K562 (cell line): ENCODE data around the gene TLNRD1. TPM values are rescaled to one million over a fixed set of nuclear protein-coding genes. Genes with fewer than 3 reads are reported as not detected.
A peak's percentile ranks its signal among the peaks of the same experiment; 100 is the strongest.

Source experiments
- C11orf30 ChIP-seq: fragments of 450-650 bp; IDR thresholded peaks from 2 replicates; pipeline ENCODE4 v1.6.1; 2016; ENCODE audit warnings: low read depth, mild to moderate bottlenecking
- CBFA2T3 ChIP-seq: fragments of 450-650 bp; IDR thresholded peaks from 2 replicates; pipeline ENCODE4 v1.6.1; 2017
- CHD1 ChIP-seq: fragments of 200-600 bp; sonication (generic); IDR thresholded peaks from one replicate; pipeline ENCODE4 v1.6.1; 2012; ENCODE audit warnings: mild to moderate bottlenecking, moderate library complexity, low read length, inconsistent platforms
- DEAF1 ChIP-seq: fragments of 450-650 bp; formaldehyde crosslinking; IDR thresholded peaks from 2 replicates; pipeline ENCODE4 v1.4.0; 2020; ENCODE audit warnings: mild to moderate bottlenecking, moderate library complexity
- EGR1 ChIP-seq: fragments of 450-650 bp; conservative IDR thresholded peaks from 2 replicates; pipeline ENCODE4 v1.6.1; 2017; ENCODE audit warnings: mild to moderate bottlenecking
- FOXK2 ChIP-seq, 2 experiments: fragments of 450-650 bp; IDR thresholded peaks in 1 of 2; conservative IDR thresholded peaks in 1 of 2; 2 replicates each; pipeline ENCODE4 v1.6.1; 2016; ENCODE audit warnings: low read depth in 2 of 2, mild to moderate bottlenecking in 1 of 2
- HMGXB4 ChIP-seq: sonication (generic); formaldehyde crosslinking; IDR thresholded peaks from 2 replicates; pipeline ENCODE4 v1.8.1; 2023; ENCODE audit warnings: mild to moderate bottlenecking, missing genetic modification reagents
- HNRNPUL1 ChIP-seq: fragments of 200-400 bp; formaldehyde crosslinking; IDR thresholded peaks from 2 replicates; pipeline ENCODE4 v1.6.1; 2017; ENCODE audit warnings: low read length
- JUNB ChIP-seq: fragments of 450-650 bp; formaldehyde crosslinking; conservative IDR thresholded peaks from 2 replicates; pipeline ENCODE4 v1.4.0; 2020; ENCODE audit warnings: mild to moderate bottlenecking
- KDM1A ChIP-seq, 2 experiments: fragments of 450-650 bp; IDR thresholded peaks; 2 replicates each; pipeline ENCODE4 v1.6.1; 2016; ENCODE audit warnings: mild to moderate bottlenecking in 2 of 2
- NCOA1 ChIP-seq: fragments of 450-650 bp; IDR thresholded peaks from 2 replicates; pipeline ENCODE4 v1.6.1; 2016; ENCODE audit warnings: low read depth
- PRMT5 ChIP-seq: sonication (generic); formaldehyde crosslinking; IDR thresholded peaks from 2 replicates; pipeline ENCODE4 v1.5.0; 2020; ENCODE audit warnings: missing genetic modification reagents
- SAP30 ChIP-seq: fragments of 200-600 bp; sonication (generic); IDR thresholded peaks from 2 replicates; pipeline ENCODE4 v1.6.1; 2012; ENCODE audit warnings: borderline replicate concordance, low read depth, mild to moderate bottlenecking, moderate library complexity, low read length, control low read depth, inconsistent platforms; ENCODE audit not compliant: insufficient read depth, poor library complexity, severe bottlenecking
- SIN3A ChIP-seq, 2 experiments: fragments of 150-350 bp in 1 of 2; IDR thresholded peaks; 2 replicates each; pipeline ENCODE4 v1.6.1; 2011 to 2016; ENCODE audit warnings: borderline replicate concordance in 2 of 2, low read depth in 2 of 2, low read length in 2 of 2, mild to moderate bottlenecking in 2 of 2, moderate library complexity in 2 of 2; ENCODE audit not compliant: control insufficient read depth in 1 of 2
- SMARCC2 ChIP-seq: fragments of 450-650 bp; IDR thresholded peaks from 2 replicates; pipeline ENCODE4 v1.6.1; 2017; ENCODE audit warnings: antibody characterized with exemption, moderate library complexity, mild to moderate bottlenecking, low read depth
- TEAD4 ChIP-seq, 2 experiments: sonication (generic) in 1 of 2; formaldehyde crosslinking in 1 of 2; IDR thresholded peaks; 2 replicates each; pipeline versions ENCODE4 v1.6.1 to v1.8.0; 2012 to 2022; ENCODE audit warnings: borderline replicate concordance in 1 of 2, inconsistent platforms in 1 of 2, low read length in 1 of 2, mild to moderate bottlenecking in 1 of 2, missing genetic modification reagents in 1 of 2
- ZFP1 ChIP-seq: fragments of 450-650 bp; formaldehyde crosslinking; IDR thresholded peaks from 2 replicates; pipeline ENCODE4 v1.4.0; 2020; ENCODE audit warnings: mild to moderate bottlenecking, mixed read lengths
- ZKSCAN8 ChIP-seq: fragments of 200-800 bp; sonication (Bioruptor generic); IDR thresholded peaks from 2 replicates; pipeline ENCODE4 v1.6.1; 2016; ENCODE audit warnings: missing genetic modification characterization, missing compliant biosample characterization
- ZNF449 ChIP-seq: fragments of 250-450 bp; sonication (Bioruptor Pico); IDR thresholded peaks from 2 replicates; pipeline ENCODE4 v1.8.0; 2022; ENCODE audit warnings: moderate library complexity, mild to moderate bottlenecking, inconsistent platforms
- polyA plus RNA-seq, 8 experiments: library from polyadenylated mRNA; depleted of rRNA in 4 of 8; stranded (reverse) in 5 of 8; unstranded in 3 of 8; fragments of >200 nt; fragmentation: Nextera tagmentation in 2 of 8; fragmentation: Illumina TruSeq in 1 of 8; extraction: Ambion mirVana in 2 of 8; extraction: Trizol in 1 of 8; gene quantifications; 2 replicates each; pipeline versions ENCODE4 v1.2.1 to v1.2.3, GENCODE V29; 2011 to 2014; ENCODE audit warnings: inconsistent platforms in 1 of 8, missing spikeins in 1 of 8
- total RNA-seq, 7 experiments: library from RNA; depleted of rRNA in 6 of 7; stranded (reverse); fragments of >200 nt in 6 of 7; fragmentation: Illumina TruSeq in 2 of 7; extraction: Trizol in 2 of 7; gene quantifications; 2 replicates each; pipeline versions ENCODE4 v1.2.1 to v1.2.3, GENCODE V29; 2011 to 2021; ENCODE audit warnings: low replicate concordance in 1 of 7
- TF ChIP-seq, protein P1 (sequence below), 2 experiments: fragments of 250-450 bp in 1 of 2; fragments of 450-650 bp in 1 of 2; sonication (Bioruptor Pico) in 1 of 2; IDR thresholded peaks; 2 replicates each; pipeline versions ENCODE4 v1.6.1 to v1.8.0; 2016 to 2021; ENCODE audit warnings: mild to moderate bottlenecking in 2 of 2, moderate library complexity in 2 of 2, missing compliant biosample characterization in 1 of 2, missing genetic modification characterization in 1 of 2
- TF ChIP-seq, protein P2 (sequence below): fragments of 450-650 bp; IDR thresholded peaks from 2 replicates; pipeline ENCODE4 v1.7.0; 2016; ENCODE audit warnings: borderline replicate concordance

Gene TLNRD1
- total and polyA plus RNA-seq, 9 of the 15 experiments (the other 6 are each of a cell fraction or from before 2014, with no cell fraction given): 1.1 to 33.1 (median 5.7) TPM

- TF ChIP-seq DEAF1 (no peak), SAP30 (peak; percentile 43), SMARCC2 (no peak), CHD1 (peak; percentile 81), HMGXB4 (CRISPR knock-in tag) (no peak), ZFP1 (no peak), TEAD4 (IDR thresholded peaks at IDR 0.05; ENCODE audit: low read length) (peak; percentile 54), TEAD4 (CRISPR knock-in tag; IDR thresholded peaks at IDR 0.05; ENCODE audit: borderline replicate concordance) (no peak), NCOA1 (no peak), SIN3A (IDR thresholded peaks at IDR 0.05; ENCODE audit: borderline replicate concordance in 2 of 2, control insufficient read depth in 1 of 2, low read depth in 2 of 2, low read length in 2 of 2) (0 out of 4 replicates have a peak, but pooled peaks of 1 of the 2 experiments have one; percentile 56), EGR1 (peak; percentile 87), KDM1A (IDR thresholded peaks at IDR 0.05) (peak; percentile 74 to 79; a peak in 3 of 4 replicates), HNRNPUL1 (no peak), CBFA2T3 (peak; percentile 51; the same call in 1 of the 2 replicates), FOXK2 (conservative IDR thresholded peaks at IDR 0.05 in 1 of 2, IDR thresholded peaks at IDR 0.05 in 1 of 2; ENCODE audit: low read depth in 2 of 2) (0 out of 4 replicates have a peak, but pooled peaks of 1 of the 2 experiments have one; percentile 12), C11orf30 (no peak), ZNF449 (CRISPR knock-in tag) (no peak), JUNB (no peak), PRMT5 (CRISPR knock-in tag) (no peak), ZKSCAN8 (CRISPR knock-in tag) (no peak)
- TF ChIP-seq, protein P1, sequence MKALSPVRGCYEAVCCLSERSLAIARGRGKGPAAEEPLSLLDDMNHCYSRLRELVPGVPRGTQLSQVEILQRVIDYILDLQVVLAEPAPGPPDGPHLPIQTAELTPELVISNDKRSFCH (CRISPR knock-in tag; IDR thresholded peaks at IDR 0.05): no peak
- TF ChIP-seq, protein P1 (tag; IDR thresholded peaks at IDR 0.05): peak; percentile 98
- TF ChIP-seq, protein P2, sequence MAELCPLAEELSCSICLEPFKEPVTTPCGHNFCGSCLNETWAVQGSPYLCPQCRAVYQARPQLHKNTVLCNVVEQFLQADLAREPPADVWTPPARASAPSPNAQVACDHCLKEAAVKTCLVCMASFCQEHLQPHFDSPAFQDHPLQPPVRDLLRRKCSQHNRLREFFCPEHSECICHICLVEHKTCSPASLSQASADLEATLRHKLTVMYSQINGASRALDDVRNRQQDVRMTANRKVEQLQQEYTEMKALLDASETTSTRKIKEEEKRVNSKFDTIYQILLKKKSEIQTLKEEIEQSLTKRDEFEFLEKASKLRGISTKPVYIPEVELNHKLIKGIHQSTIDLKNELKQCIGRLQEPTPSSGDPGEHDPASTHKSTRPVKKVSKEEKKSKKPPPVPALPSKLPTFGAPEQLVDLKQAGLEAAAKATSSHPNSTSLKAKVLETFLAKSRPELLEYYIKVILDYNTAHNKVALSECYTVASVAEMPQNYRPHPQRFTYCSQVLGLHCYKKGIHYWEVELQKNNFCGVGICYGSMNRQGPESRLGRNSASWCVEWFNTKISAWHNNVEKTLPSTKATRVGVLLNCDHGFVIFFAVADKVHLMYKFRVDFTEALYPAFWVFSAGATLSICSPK: 0 out of 2 replicates have a peak, but pooled peaks have one; percentile 62
Measured at GRCh38 chr15:80989081-80989517, 11.6 kb upstream of the TLNRD1 start (continued).
